HCT116 (cell line): Measurements from ENCODE around the gene GRB2. TPM values are rescaled to one million over a fixed set of nuclear protein-coding genes. Genes with fewer than 3 reads are reported as not detected.

Source experiments
- ATAC-seq: fragments of 200-7000 bp; cut with Tn5 transposase; 2 replicates; pipeline ENCODE4 v1.9.1; 2020; ENCODE audit warnings: mild to moderate bottlenecking, moderate library complexity
- BruUV-seq: library from RNA; stranded (reverse); fragments of 400-500 nt; replicated peaks from 2 replicates; lab custom pipeline; 2021; lab: Mats Ljungman, UMichigan
- CTCF ChIA-PET: fragments of 300-600 bp; sonication (Branson Sonifier 250); formaldehyde crosslinking; loops from one replicate; lab custom pipeline; 2021; ENCODE audit warnings: antibody characterized with exemption; lab: Charles Lee
- POLR2A ChIA-PET: fragments of 300-600, 350-600 bp; sonication (Branson Sonifier 250); formaldehyde crosslinking; loops from one replicate; lab custom pipeline; 2021; ENCODE audit warnings: antibody characterized with exemption; lab: Charles Lee
- RAD21 ChIA-PET, 2 experiments: fragments of 300-600 bp; sonication (Branson Sonifier 250); formaldehyde crosslinking; loops; one replicate each; lab custom pipeline; 2023; ENCODE audit warnings: low total read pairs in 2 of 2; ENCODE audit not compliant: uncharacterized antibody in 2 of 2, unreplicated experiment in 2 of 2, low non-redundant PET in 1 of 2; lab: Charles Lee
- DNase-seq: peaks from one replicate; pipeline ENCODE4 v3.0.0-alpha.2; 2010; ENCODE audit warnings: low read depth, low spot score
- H2AFZ ChIP-seq: fragments of 200-600 bp; shearing (Covaris generic), sonication (generic); 2 replicates; pipeline ENCODE4 v1.6.1; 2017; ENCODE audit warnings: low read depth, mixed run types, mixed read lengths, antibody characterized with exemption, low read length; ENCODE audit not compliant: poor library complexity, severe bottlenecking
- H3K27ac ChIP-seq: 2 replicates; pipeline ENCODE4 v1.5.1; 2012; ENCODE audit warnings: low read depth, low read length
- H3K27me3 ChIP-seq: fragments of 200-600 bp; sonication (generic); 2 replicates; pipeline ENCODE4 v1.6.1; 2016; ENCODE audit warnings: mixed run types, low read length, mixed read lengths; ENCODE audit not compliant: insufficient read depth
- H3K36me3 ChIP-seq, 2 experiments: fragments of 200-500 bp in 1 of 2; fragments of 200-600 bp in 1 of 2; sonication (Bioruptor generic) in 1 of 2; sonication (generic) in 1 of 2; 2 replicates each; pipeline versions ENCODE4 v1.5.1 to v1.6.1; 2014 to 2016; ENCODE audit warnings: low read length in 2 of 2, inconsistent platforms in 1 of 2, mixed read lengths in 1 of 2, mixed run types in 1 of 2; ENCODE audit not compliant: insufficient read depth in 2 of 2, control insufficient read depth in 1 of 2
- H3K4me1 ChIP-seq, 2 experiments: fragments of 200-600 bp in 1 of 2; sonication (generic) in 1 of 2; 2 replicates each; pipeline versions ENCODE4 v1.5.1 to v1.6.1; 2012 to 2017; ENCODE audit warnings: low read length in 2 of 2, inconsistent platforms in 1 of 2, mild to moderate bottlenecking in 1 of 2, mixed read lengths in 1 of 2, mixed run types in 1 of 2, moderate library complexity in 1 of 2; ENCODE audit not compliant: insufficient read depth in 2 of 2, control insufficient read depth in 1 of 2
- H3K4me2 ChIP-seq: fragments of 200-600 bp; sonication (generic); 2 replicates; pipeline ENCODE4 v1.6.1; 2017; ENCODE audit warnings: mixed run types, low read length, mixed read lengths
- H3K4me3 ChIP-seq, 2 experiments: fragments of 200-600 bp in 1 of 2; sonication (generic) in 1 of 2; replicated peaks in 1 of 2; 2 replicates each; pipeline ENCODE4 v1.5.1; 2011 to 2016; ENCODE audit warnings: low read length in 2 of 2, control low read depth in 1 of 2, low read depth in 1 of 2, mild to moderate bottlenecking in 1 of 2, mixed read lengths in 1 of 2, mixed run types in 1 of 2
- H3K79me2 ChIP-seq: fragments of 200-600 bp; sonication (generic); 2 replicates; pipeline ENCODE4 v1.6.1; 2017; ENCODE audit warnings: mild to moderate bottlenecking, mixed run types, low read length, moderate library complexity, mixed read lengths; ENCODE audit not compliant: insufficient read depth
- H3K9ac ChIP-seq: fragments of 200-600 bp; sonication (generic); 2 replicates; pipeline ENCODE4 v1.6.1; 2016; ENCODE audit warnings: low read length, mixed read lengths
- H3K9me2 ChIP-seq: fragments of 200-600 bp; sonication (generic), shearing (Covaris generic); 2 replicates; pipeline ENCODE4 v1.6.1; 2017; ENCODE audit warnings: mixed run types, mild to moderate bottlenecking, moderate library complexity; ENCODE audit not compliant: insufficient read depth
- H3K9me3 ChIP-seq, 2 experiments: fragments of 200-500 bp in 1 of 2; fragments of 200-600 bp in 1 of 2; sonication (Bioruptor generic) in 1 of 2; sonication (generic) in 1 of 2; 2 replicates each; pipeline ENCODE4 v1.6.1; 2014 to 2017; ENCODE audit warnings: low read length in 2 of 2, mixed read lengths in 2 of 2, inconsistent platforms in 1 of 2, low read depth in 1 of 2, mild to moderate bottlenecking in 1 of 2, mixed run types in 1 of 2, moderate library complexity in 1 of 2; ENCODE audit not compliant: control insufficient read depth in 1 of 2, insufficient read depth in 1 of 2
- H4K20me1 ChIP-seq: fragments of 200-600 bp; sonication (generic), shearing (Covaris generic); 2 replicates; pipeline ENCODE4 v1.6.1; 2017; ENCODE audit warnings: mixed run types, mild to moderate bottlenecking, moderate library complexity; ENCODE audit not compliant: insufficient read depth
- ATF3 ChIP-seq: IDR thresholded peaks from 2 replicates; pipeline ENCODE4 v1.6.1; 2012
- CBX3 ChIP-seq: IDR thresholded peaks from 2 replicates; pipeline ENCODE4 v1.6.1; 2012; ENCODE audit warnings: low read depth
- CEBPB ChIP-seq: IDR thresholded peaks from 2 replicates; pipeline ENCODE4 v1.6.1; 2012; ENCODE audit warnings: low read depth
- EGR1 ChIP-seq: IDR thresholded peaks from 2 replicates; pipeline ENCODE4 v1.6.1; 2012; ENCODE audit warnings: low read depth
- ELF1 ChIP-seq: IDR thresholded peaks from 2 replicates; pipeline ENCODE4 v1.6.1; 2012; ENCODE audit warnings: low read depth, borderline replicate concordance
- FOSL1 ChIP-seq: IDR thresholded peaks from 2 replicates; pipeline ENCODE4 v1.6.1; 2012; ENCODE audit warnings: low read depth
- RAD21 ChIP-seq: IDR thresholded peaks from 2 replicates; pipeline ENCODE4 v1.6.1; 2012; ENCODE audit warnings: low read depth, mild to moderate bottlenecking
- REST ChIP-seq: IDR thresholded peaks from 2 replicates; pipeline ENCODE4 v1.6.1; 2012; ENCODE audit warnings: low read depth
- SIN3A ChIP-seq: IDR thresholded peaks from 2 replicates; pipeline ENCODE4 v1.6.1; 2012; ENCODE audit warnings: low read depth
- SRF ChIP-seq: IDR thresholded peaks from 2 replicates; pipeline ENCODE4 v1.6.1; 2012; ENCODE audit warnings: low read depth
- YY1 ChIP-seq: IDR thresholded peaks from 2 replicates; pipeline ENCODE4 v1.6.1; 2011; ENCODE audit warnings: low read length, low read depth, moderate library complexity, mild to moderate bottlenecking; ENCODE audit not compliant: insufficient replicate concordance; ENCODE audit errors: extremely low read depth
- ZBTB33 ChIP-seq: IDR thresholded peaks from 2 replicates; pipeline ENCODE4 v1.6.1; 2011; ENCODE audit warnings: mild to moderate bottlenecking, low read length, moderate library complexity; ENCODE audit not compliant: insufficient replicate concordance; ENCODE audit errors: extremely low read depth
- ZNF274 ChIP-seq: fragments of 200-500 bp; sonication (Bioruptor generic); IDR thresholded peaks from 2 replicates; pipeline ENCODE4 v1.6.1; 2014; ENCODE audit warnings: mild to moderate bottlenecking, low read depth, low read length, inconsistent platforms
- intact Hi-C: fragments of 100-400 bp; cut with micrococcal nuclease; formaldehyde crosslinking; loops from 2 replicates; pipeline ENCODE4 v1.10.0; 2022
- total RNA-seq: library from RNA; stranded (reverse); gene quantifications from one replicate; pipeline ENCODE4 v1.2.1, GENCODE V29; 2021; ENCODE audit not compliant: unreplicated experiment

The GRB2 gene
- total RNA-seq, 1 experiment from 2014 or later: 146 TPM

- no peak for TF ChIP-seq ZBTB33
- no peak for TF ChIP-seq CEBPB
- no peak for TF ChIP-seq CBX3
- no peak for TF ChIP-seq ELF1
- no peak for TF ChIP-seq ZNF274
- no peak for TF ChIP-seq EGR1
- TF ChIP-seq ATF3: no peak
- no peak for TF ChIP-seq YY1
Observed at GRCh38 chr17:75371339-75371738, 34.1 kb downstream of the GRB2 start (continued).

- intact Hi-C loops: no loop called here
- H3K36me3 ChIP-seq: 0 out of 4 replicates have a peak, but pooled peaks cover 0 to 2% of the 10 kb centered on the region in 2 experiments
- no peak overlapping the region for H2AFZ ChIP-seq
- ATAC-seq (no peak), DNase-seq (no peak)
- no peak overlapping the region for H3K4me2 ChIP-seq
- no peak overlapping the region for H3K4me3 ChIP-seq
- H3K27me3 ChIP-seq: no peaks in the 10 kb centered on the region
- ChIA-PET POLR2A (no interaction called here), RAD21 (no interaction called here), CTCF (no interaction called here)
- peaks cover 28% of the 10 kb centered on the region; the same call in 1 of the 2 replicates for H4K20me1 ChIP-seq
- H3K4me1 ChIP-seq: peaks cover 0 to 11% of the 10 kb centered on the region in 2 experiments; a peak in 1 of 4 replicates
- no peaks in the 10 kb centered on the region for H3K9me3 ChIP-seq
- BruUV-seq: no TSS peak
- H3K27ac ChIP-seq: no peak overlapping the region
- peaks cover 93% of the 10 kb centered on the region for H3K79me2 ChIP-seq
- no peaks in the 10 kb centered on the region for H3K9me2 ChIP-seq
- TF ChIP-seq RAD21 (no peak), SRF (no peak), FOSL1 (no peak), REST (no peak), ATF3 (no peak), SIN3A (no peak)
- no peak overlapping the region for H3K9ac ChIP-seq
Observed at GRCh38 chr17:75370286-75370915, 35.1 kb downstream of the GRB2 start.
